IPS-18a (cell line): ENCODE measurements around the gene TREX2.

Experiments used
- H3K27ac ChIP-seq: one replicate; pipeline ENCODE4 v1.5.1; 2013; ENCODE audit warnings: low read length
- H3K27me3 ChIP-seq: one replicate; pipeline ENCODE4 v1.6.1; 2013; ENCODE audit warnings: mild to moderate bottlenecking, low read length; ENCODE audit not compliant: control insufficient read depth, insufficient read depth
- H3K36me3 ChIP-seq: one replicate; pipeline ENCODE4 v1.6.1; 2013; ENCODE audit warnings: low read depth, low read length; ENCODE audit not compliant: control insufficient read depth
- H3K4me1 ChIP-seq: one replicate; pipeline ENCODE4 v1.6.1; 2013; ENCODE audit warnings: low read depth, low read length; ENCODE audit not compliant: control insufficient read depth
- H3K4me3 ChIP-seq: one replicate; pipeline ENCODE4 v1.5.1; 2013; ENCODE audit warnings: low read length
- H3K9ac ChIP-seq: one replicate; pipeline ENCODE4 v1.6.1; 2013; ENCODE audit warnings: mild to moderate bottlenecking, low read length, moderate library complexity
- H3K9me3 ChIP-seq: one replicate; pipeline ENCODE4 v1.6.1; 2013; ENCODE audit warnings: low read depth, low read length; ENCODE audit not compliant: control insufficient read depth

Gene TREX2

GRCh38 chrX:153441981-153442380 lies 3.9 kb downstream of the TREX2 start:
- no peaks in the 10 kb centered on the region for H3K9me3 ChIP-seq
- H3K27ac ChIP-seq: no peak overlapping the region
- no peaks in the 10 kb centered on the region for H3K4me1 ChIP-seq
- H3K36me3 ChIP-seq: no peaks in the 10 kb centered on the region
- H3K4me3 ChIP-seq: no peak overlapping the region
- no peak overlapping the region for H3K9ac ChIP-seq
- H3K27me3 ChIP-seq: no peaks in the 10 kb centered on the region

DNA sequence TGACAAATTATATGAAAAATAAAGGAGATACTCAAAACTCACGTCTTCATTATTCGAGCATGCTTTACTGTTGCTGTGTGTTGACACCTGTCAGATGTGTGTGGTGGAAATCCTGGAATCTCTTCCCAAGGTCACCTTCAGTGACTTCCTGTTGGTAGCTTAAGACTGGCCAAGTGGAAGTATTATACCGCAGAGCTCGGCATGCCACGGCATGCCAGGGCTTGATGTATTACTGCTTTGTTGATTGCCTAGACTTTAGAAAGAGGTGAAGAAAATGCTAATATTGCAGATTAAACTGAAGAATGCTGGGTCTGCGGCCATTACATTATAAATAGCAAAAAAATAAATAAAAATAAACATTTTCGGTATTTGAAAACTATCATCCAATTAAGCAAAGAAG lies 4.6 kb downstream of the TREX2 start:
- no peak overlapping the region for H3K9ac ChIP-seq
- no peaks in the 10 kb centered on the region for H3K4me1 ChIP-seq
- H3K9me3 ChIP-seq: no peaks in the 10 kb centered on the region
- no peaks in the 10 kb centered on the region for H3K27me3 ChIP-seq
- H3K36me3 ChIP-seq: no peaks in the 10 kb centered on the region
- H3K4me3 ChIP-seq: no peak overlapping the region
- no peak overlapping the region for H3K27ac ChIP-seq

DNA sequence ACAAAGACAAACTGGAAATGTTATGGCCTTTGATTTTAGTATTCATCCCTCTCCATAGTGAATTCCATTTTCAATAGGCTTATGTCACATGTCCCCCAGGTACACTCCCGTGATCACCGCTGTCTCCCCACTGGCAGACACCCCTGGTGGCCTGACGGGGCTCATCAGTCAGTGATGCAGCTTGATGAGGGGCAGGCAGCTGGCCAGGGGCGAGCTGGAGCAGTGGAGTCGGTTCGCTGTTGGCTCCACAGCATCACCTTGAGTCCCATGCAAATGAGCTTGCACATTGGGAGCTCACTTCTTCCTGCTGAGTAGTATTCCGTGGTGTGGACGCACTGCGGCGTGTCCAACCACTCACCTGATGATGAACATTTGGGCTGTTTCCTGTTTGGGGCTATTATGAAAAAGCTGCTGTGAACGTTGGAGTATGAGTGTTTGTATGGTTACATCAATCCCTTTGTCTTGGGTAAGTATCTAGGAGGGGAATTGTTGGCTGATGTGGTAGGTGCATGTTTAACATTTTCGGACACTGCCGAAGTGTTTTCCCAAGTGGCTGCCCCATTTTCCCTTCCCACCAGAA lies 5.2 kb downstream of the TREX2 start:
- Histone ChIP-seq H3K4me3 (no peak overlapping the region), H3K9ac (no peak overlapping the region), H3K27ac (no peak overlapping the region), H3K4me1 (no peaks in the 10 kb centered on the region), H3K27me3 (no peaks in the 10 kb centered on the region), H3K36me3 (no peaks in the 10 kb centered on the region), H3K9me3 (no peaks in the 10 kb centered on the region)

DNA sequence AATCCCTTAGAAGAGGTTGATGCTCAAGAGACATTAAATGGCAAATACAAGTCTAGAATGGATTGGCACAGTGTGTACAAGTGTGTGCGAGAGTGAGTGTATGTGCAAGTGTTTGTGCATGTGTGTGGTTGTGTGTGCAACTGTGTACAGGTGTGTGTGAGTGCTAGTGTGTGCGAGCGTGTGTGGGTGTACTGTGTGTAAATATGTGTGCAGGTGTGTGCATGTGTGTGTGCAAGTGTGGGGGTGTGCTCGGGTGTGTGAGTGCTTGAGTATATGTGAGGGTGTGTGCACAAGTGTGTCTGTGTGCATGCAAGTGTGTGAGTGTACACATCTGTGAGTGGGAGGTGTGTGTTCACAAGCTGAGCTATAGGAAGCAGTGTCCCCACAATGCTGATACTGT lies 5.9 kb downstream of the TREX2 start:
- Histone ChIP-seq H3K27ac (no peak overlapping the region), H3K4me3 (no peak overlapping the region), H3K27me3 (no peaks in the 10 kb centered on the region), H3K4me1 (no peaks in the 10 kb centered on the region), H3K36me3 (no peaks in the 10 kb centered on the region), H3K9ac (no peak overlapping the region), H3K9me3 (no peaks in the 10 kb centered on the region)

- Histone ChIP-seq H3K27me3 (no peaks in the 10 kb centered on the region), H3K4me3 (no peak overlapping the region), H3K9ac (no peak overlapping the region), H3K4me1 (no peaks in the 10 kb centered on the region), H3K27ac (no peak overlapping the region), H3K9me3 (peaks cover 2% of the 10 kb centered on the region), H3K36me3 (no peaks in the 10 kb centered on the region)
These were observed 7.3 kb downstream of the TREX2 start for GRCh38 chrX:153438532-153438931.

GRCh38 chrX:153435845-153436244 lies 10.0 kb downstream of the TREX2 start:
- Histone ChIP-seq H3K9ac (no peak overlapping the region), H3K36me3 (no peaks in the 10 kb centered on the region), H3K4me3 (no peak overlapping the region), H3K27ac (no peak overlapping the region), H3K9me3 (peaks cover 8% of the 10 kb centered on the region), H3K4me1 (no peaks in the 10 kb centered on the region), H3K27me3 (no peaks in the 10 kb centered on the region)

GRCh38 chrX:153434801-153435200 lies 11.1 kb downstream of the TREX2 start:
- Histone ChIP-seq H3K4me3 (no peak overlapping the region), H3K36me3 (no peaks in the 10 kb centered on the region), H3K27ac (no peak overlapping the region), H3K27me3 (no peaks in the 10 kb centered on the region), H3K9ac (no peak overlapping the region), H3K9me3 (peaks cover 9% of the 10 kb centered on the region), H3K4me1 (no peaks in the 10 kb centered on the region)

- H3K9ac ChIP-seq: no peak overlapping the region
- H3K27me3 ChIP-seq: no peaks in the 10 kb centered on the region
- no peaks in the 10 kb centered on the region for H3K36me3 ChIP-seq
- H3K4me1 ChIP-seq: no peaks in the 10 kb centered on the region
- H3K4me3 ChIP-seq: no peak overlapping the region
- peaks cover 11% of the 10 kb centered on the region for H3K9me3 ChIP-seq
- H3K27ac ChIP-seq: no peak overlapping the region
These were observed 12.0 kb downstream of the TREX2 start for GRCh38 chrX:153433781-153434285.

DNA sequence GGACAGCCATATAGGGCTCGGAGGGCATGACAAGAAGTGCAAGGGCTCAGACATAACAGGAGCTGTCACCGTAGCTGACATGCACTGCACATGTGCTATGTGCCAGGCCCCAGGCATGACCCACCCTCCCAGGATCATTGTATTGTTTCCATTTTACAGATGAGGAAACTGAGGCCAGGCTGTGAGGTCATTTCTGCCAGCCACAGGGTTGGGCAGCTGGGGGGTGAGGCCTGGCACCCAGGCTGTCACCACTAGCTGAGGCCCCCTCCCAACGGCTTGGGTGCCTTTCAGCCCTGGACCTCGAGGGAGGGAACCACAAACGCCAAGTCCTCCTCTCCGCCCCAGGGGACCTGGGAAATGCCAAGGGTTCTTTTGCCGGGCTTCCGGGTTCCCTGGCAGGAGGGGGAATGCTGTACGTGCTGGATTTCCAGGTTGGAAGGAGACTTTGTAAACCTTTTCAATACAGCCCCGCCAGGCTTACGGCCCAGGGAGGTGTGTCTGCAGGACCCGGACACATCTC lies 12.6 kb downstream of the TREX2 start:
- no peak overlapping the region for H3K4me3 ChIP-seq
- H3K27me3 ChIP-seq: no peaks in the 10 kb centered on the region
- no peak overlapping the region for H3K27ac ChIP-seq
- H3K4me1 ChIP-seq: no peaks in the 10 kb centered on the region
- H3K9ac ChIP-seq: no peak overlapping the region
- H3K36me3 ChIP-seq: no peaks in the 10 kb centered on the region
- peaks cover 14% of the 10 kb centered on the region for H3K9me3 ChIP-seq

DNA sequence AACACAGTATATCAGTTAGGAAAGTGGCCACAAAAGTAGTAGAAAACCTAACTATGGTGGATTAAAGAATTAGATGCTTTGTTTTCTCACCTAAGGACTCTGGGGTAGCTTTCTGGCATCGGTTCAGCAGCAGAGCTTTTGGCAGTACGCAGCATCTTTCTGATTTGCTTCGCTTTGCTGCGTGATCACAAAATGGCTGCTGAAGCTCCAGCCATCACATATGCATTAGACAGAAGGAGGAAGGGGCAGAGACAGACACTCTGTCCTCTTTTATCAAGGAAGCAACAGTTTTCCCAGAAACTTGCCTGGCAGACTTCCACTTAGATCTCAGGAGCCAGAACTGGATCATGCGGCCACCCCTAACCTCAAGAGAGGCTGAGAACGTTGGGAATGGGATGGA lies 15.1 kb downstream of the TREX2 start:
- Histone ChIP-seq H3K9ac (no peak overlapping the region), H3K36me3 (no peaks in the 10 kb centered on the region), H3K4me1 (no peaks in the 10 kb centered on the region), H3K27me3 (no peaks in the 10 kb centered on the region), H3K9me3 (peaks cover 14% of the 10 kb centered on the region), H3K27ac (no peak overlapping the region), H3K4me3 (no peak overlapping the region)

GRCh38 chrX:153426204-153426603 lies 19.7 kb downstream of the TREX2 start:
- no peak overlapping the region for H3K27ac ChIP-seq
- no peaks in the 10 kb centered on the region for H3K27me3 ChIP-seq
- no peaks in the 10 kb centered on the region for H3K36me3 ChIP-seq
- H3K9ac ChIP-seq: no peak overlapping the region
- peaks cover 8% of the 10 kb centered on the region for H3K9me3 ChIP-seq
- no peaks in the 10 kb centered on the region for H3K4me1 ChIP-seq
- no peak overlapping the region for H3K4me3 ChIP-seq

- no peaks in the 10 kb centered on the region for H3K4me1 ChIP-seq
- no peak overlapping the region for H3K9ac ChIP-seq
- no peak overlapping the region for H3K4me3 ChIP-seq
- H3K27me3 ChIP-seq: no peaks in the 10 kb centered on the region
- peaks cover under 1% of the 10 kb centered on the region for H3K9me3 ChIP-seq
- H3K27ac ChIP-seq: no peak overlapping the region
- no peaks in the 10 kb centered on the region for H3K36me3 ChIP-seq
These were observed 22.2 kb downstream of the TREX2 start for GRCh38 chrX:153423652-153424051.
